Kidney (tissue), 14 donors: ENCODE measurements around the gene ATXN7L1. TPM values are rescaled to one million over a fixed set of nuclear protein-coding genes. Genes with fewer than 3 reads are reported as not detected.

Source experiments
- DNase-seq, 5 donors: peaks; one replicate each; pipeline ENCODE4 v3.0.0-alpha.2; 2013 to 2020
- FAIRE-seq: peaks from 2 replicates; lab custom pipeline; 2012; peaks lifted over from hg19 to GRCh38; lab: Jason Lieb, UNC
- H3K27ac ChIP-seq, 2 donors: one replicate each; pipeline ENCODE4 v1.7.0; 2013; ENCODE audit warnings: low read depth in 2 of 2, low read length in 2 of 2, inconsistent platforms in 1 of 2
- H3K27me3 ChIP-seq: one replicate; pipeline ENCODE4 v1.7.1; 2013; ENCODE audit warnings: low read length, inconsistent platforms; ENCODE audit not compliant: control insufficient read depth, insufficient read depth
- H3K36me3 ChIP-seq, 3 donors: one replicate each; pipeline versions ENCODE4 v1.7.0 to v1.7.1; 2013; ENCODE audit warnings: low read length in 3 of 3, control low read depth in 1 of 3, inconsistent platforms in 1 of 3; ENCODE audit not compliant: insufficient read depth in 3 of 3, control insufficient read depth in 2 of 3
- H3K4me1 ChIP-seq, 3 donors: one replicate each; pipeline versions ENCODE4 v1.7.0 to v1.7.1; 2013; ENCODE audit warnings: low read length in 3 of 3, inconsistent platforms in 1 of 3, low read depth in 1 of 3; ENCODE audit not compliant: control insufficient read depth in 2 of 3, insufficient read depth in 2 of 3
- H3K4me3 ChIP-seq, 3 donors: one replicate each; pipeline versions ENCODE4 v1.7.0 to v1.8.1; 2013; ENCODE audit warnings: low read length in 3 of 3, control low read depth in 1 of 3, inconsistent platforms in 1 of 3
- H3K9ac ChIP-seq, 3 donors: one replicate each; pipeline versions ENCODE4 v1.7.0 to v1.7.1; 2013; ENCODE audit warnings: low read length in 3 of 3, control low read depth in 1 of 3, inconsistent platforms in 1 of 3
- H3K9me3 ChIP-seq, 3 donors: one replicate each; pipeline versions ENCODE4 v1.7.0 to v1.7.1; 2013; ENCODE audit warnings: low read length in 3 of 3, control low read depth in 1 of 3, inconsistent platforms in 1 of 3; ENCODE audit not compliant: control insufficient read depth in 2 of 3, insufficient read depth in 1 of 3
- CTCF ChIP-seq: IDR thresholded peaks from 3 replicates; pipeline ENCODE4 v1.5.1; 2012; ENCODE audit warnings: mild to moderate bottlenecking, moderate library complexity, borderline replicate concordance; ENCODE audit not compliant: insufficient read depth; ENCODE audit errors: extremely low read depth
- intact Hi-C: fragments of 100-400 bp; cut with DNase I; formaldehyde crosslinking; loops from one replicate; pipeline ENCODE4 v1.11.1; 2022
- polyA plus RNA-seq: library from polyadenylated mRNA; stranded (reverse); fragments of 350-450 nt; fragmentation: Illumina TruSeq; extraction: RNeasy Lipid Tissue Mini Kit (QIAGEN cat#74804); gene quantifications from one replicate; pipeline ENCODE4 v1.2.3, GENCODE V29; 2014; ENCODE audit warnings: low read depth, low replicate concordance; ENCODE audit not compliant: insufficient read depth
- total RNA-seq: library from RNA; stranded (reverse); fragmentation: NEBNext Ultra II Directional; extraction: Animal tissue kit (Norgen Biotek cat#: 25700); gene quantifications from one replicate; pipeline ENCODE4 v1.2.1, GENCODE V29; 2021
- donor health status: control.
- donor health status: control.
- donor health status: control.
- donor health status: control.
- donor health status: control.
- donor health status: DM: yes; HTN: yes; CAD: no.
- donor health status: Normal renal cell carcinoma (clear cell type).

The ATXN7L1 gene
- total and polyA plus RNA-seq, 2 donors from 2014 or later: 12.5 to 18.5 TPM

GRCh38 chr7:105841866-105842265 lies 34.5 kb downstream of the ATXN7L1 start:
- H3K9me3 ChIP-seq: no peaks in the 10 kb centered on the region
- FAIRE-seq (no peak), DNase-seq (no peak)
- TF ChIP-seq CTCF: no peak
- H3K36me3 ChIP-seq: no peaks in the 10 kb centered on the region
- H3K9ac ChIP-seq: no peak overlapping the region
- H3K27ac ChIP-seq: no peak overlapping the region
- intact Hi-C loops: no loop called here
- H3K4me3 ChIP-seq: no peak overlapping the region
- peaks cover 0 to 6% (median 0%) of the 10 kb centered on the region in 3 donors for H3K4me1 ChIP-seq
- H3K27me3 ChIP-seq: no peaks in the 10 kb centered on the region

GRCh38 chr7:105840981-105841749 lies 35.2 kb downstream of the ATXN7L1 start:
- no peak for TF ChIP-seq CTCF
- H3K9ac ChIP-seq: no peak overlapping the region
- FAIRE-seq (no peak), DNase-seq (peak in 1 of 5 donors; percentile 14)
- intact Hi-C loops: no loop called here
- no peak overlapping the region for H3K27ac ChIP-seq
- no peaks in the 10 kb centered on the region for H3K9me3 ChIP-seq
- no peak overlapping the region for H3K4me3 ChIP-seq
- H3K36me3 ChIP-seq: no peaks in the 10 kb centered on the region
- peaks cover 0 to 6% (median 0%) of the 10 kb centered on the region in 3 donors for H3K4me1 ChIP-seq
- H3K27me3 ChIP-seq: no peaks in the 10 kb centered on the region

- H3K4me3 ChIP-seq: no peak overlapping the region
- intact Hi-C loops: no loop called here
- H3K27me3 ChIP-seq: no peaks in the 10 kb centered on the region
- TF ChIP-seq CTCF: no peak
- H3K36me3 ChIP-seq: no peaks in the 10 kb centered on the region
- no peak for FAIRE-seq
- H3K9me3 ChIP-seq: no peaks in the 10 kb centered on the region
- peaks cover 0 to 6% (median 0%) of the 10 kb centered on the region in 3 donors for H3K4me1 ChIP-seq
- no peak overlapping the region for H3K27ac ChIP-seq
- no peak overlapping the region for H3K9ac ChIP-seq
- no peak for DNase-seq
Measured at GRCh38 chr7:105839266-105839665, 37.1 kb downstream of the ATXN7L1 start.
